Gastrocnemius medialis (tissue), 4 donors: ENCODE data around the gene AGPS.

Experiments
- POLR2A ChIP-seq, 2 donors: fragments of 450-650 bp; IDR thresholded peaks; one replicate each; pipeline ENCODE4 v1.6.1; 2017; ENCODE audit warnings: antibody characterized with exemption in 2 of 2, mild to moderate bottlenecking in 2 of 2, moderate library complexity in 2 of 2
- TF ChIP-seq, protein P1 (sequence below), 5 experiments: fragments of 450-650 bp in 3 of 5; fragments of 200-600 bp in 2 of 5; sonication (generic) in 2 of 5; IDR thresholded peaks in 4 of 5; conservative IDR thresholded peaks in 1 of 5; 1 replicate in 4 of 5; 2 replicates in 1 of 5; pipeline ENCODE4 v1.5.1; 2016 to 2019; ENCODE audit warnings: antibody characterized with exemption in 5 of 5, mild to moderate bottlenecking in 3 of 5, moderate library complexity in 3 of 5

DNA sequence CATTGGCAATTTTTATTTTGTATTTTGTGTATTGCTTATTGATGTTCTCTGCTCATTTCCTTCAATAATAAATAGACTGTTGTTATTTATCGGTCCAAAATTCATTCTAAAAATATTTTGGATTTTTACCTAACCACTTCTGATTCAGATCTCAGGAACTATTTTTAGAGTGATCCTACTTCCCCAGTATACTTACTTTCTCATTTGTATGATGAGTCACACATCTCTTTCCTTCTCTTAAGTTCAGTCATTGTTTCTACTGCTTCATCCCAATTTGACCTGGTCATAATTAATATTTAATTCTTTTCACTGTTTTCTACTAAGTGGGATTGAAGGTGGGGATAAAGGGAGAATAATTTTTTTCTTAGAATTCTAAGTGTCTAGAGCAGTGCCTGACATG lies 75.1 kb downstream of the AGPS start:
- TF ChIP-seq, protein P1, sequence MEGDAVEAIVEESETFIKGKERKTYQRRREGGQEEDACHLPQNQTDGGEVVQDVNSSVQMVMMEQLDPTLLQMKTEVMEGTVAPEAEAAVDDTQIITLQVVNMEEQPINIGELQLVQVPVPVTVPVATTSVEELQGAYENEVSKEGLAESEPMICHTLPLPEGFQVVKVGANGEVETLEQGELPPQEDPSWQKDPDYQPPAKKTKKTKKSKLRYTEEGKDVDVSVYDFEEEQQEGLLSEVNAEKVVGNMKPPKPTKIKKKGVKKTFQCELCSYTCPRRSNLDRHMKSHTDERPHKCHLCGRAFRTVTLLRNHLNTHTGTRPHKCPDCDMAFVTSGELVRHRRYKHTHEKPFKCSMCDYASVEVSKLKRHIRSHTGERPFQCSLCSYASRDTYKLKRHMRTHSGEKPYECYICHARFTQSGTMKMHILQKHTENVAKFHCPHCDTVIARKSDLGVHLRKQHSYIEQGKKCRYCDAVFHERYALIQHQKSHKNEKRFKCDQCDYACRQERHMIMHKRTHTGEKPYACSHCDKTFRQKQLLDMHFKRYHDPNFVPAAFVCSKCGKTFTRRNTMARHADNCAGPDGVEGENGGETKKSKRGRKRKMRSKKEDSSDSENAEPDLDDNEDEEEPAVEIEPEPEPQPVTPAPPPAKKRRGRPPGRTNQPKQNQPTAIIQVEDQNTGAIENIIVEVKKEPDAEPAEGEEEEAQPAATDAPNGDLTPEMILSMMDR (IDR thresholded peaks at IDR 0.05 in 4 of 5, conservative IDR thresholded peaks at IDR 0.05 in 1 of 5), result no peak
- TF ChIP-seq POLR2A (IDR thresholded peaks at IDR 0.05), result no peak
